HG03039 (cell line): ENCODE data around the gene MAL.
"Not testable (repeated sequence)": the region's sequence is repeated elsewhere in the genome, so short reads cannot be mapped to it uniquely, and the experiment has no call there.

Source experiments
- ATAC-seq: cut with Tn5 transposase; IDR thresholded peaks from one replicate; pipeline ENCODE4 v1.9.1; 2021; ENCODE audit warnings: mild to moderate bottlenecking, moderate library complexity; ENCODE audit not compliant: unreplicated experiment

The MAL gene

GRCh38 chr2:95032341-95032740 is 6.8 kb downstream of the MAL start:
- no peak for ATAC-seq

GRCh38 chr2:95032868-95033603 is 7.5 kb downstream of the MAL start:
- ATAC-seq, result no peak

GRCh38 chr2:95034221-95034620 is 8.7 kb downstream of the MAL start:
- ATAC-seq, result no peak

GRCh38 chr2:95034818-95035217 is 9.3 kb downstream of the MAL start:
- no peak for ATAC-seq

GRCh38 chr2:95036596-95037383 is 11.3 kb downstream of the MAL start:
- ATAC-seq, result no peak

- ATAC-seq, result no peak
Observed at GRCh38 chr2:95037384-95037839, 11.9 kb downstream of the MAL start.

GRCh38 chr2:95037841-95038585 is 12.5 kb downstream of the MAL start:
- ATAC-seq, result not testable (repeated sequence)

- ATAC-seq, result no peak
Observed at GRCh38 chr2:95038635-95039298, 13.3 kb downstream of the MAL start.

GRCh38 chr2:95039363-95039762 is 13.9 kb downstream of the MAL start:
- ATAC-seq, result no peak

GRCh38 chr2:95039978-95040377 is 14.5 kb downstream of the MAL start:
- ATAC-seq, result no peak

- ATAC-seq, result no peak
Observed at GRCh38 chr2:95040426-95040825, 14.9 kb downstream of the MAL start.

GRCh38 chr2:95041060-95041823 is 15.7 kb downstream of the MAL start:
- ATAC-seq, result peak; percentile 31

GRCh38 chr2:95041824-95042442 is 16.4 kb downstream of the MAL start:
- ATAC-seq, result peak; percentile 38

GRCh38 chr2:95042472-95043271 is 17.2 kb downstream of the MAL start:
- ATAC-seq, result no peak

- ATAC-seq, result no peak
Observed at GRCh38 chr2:95043300-95044093, 18.0 kb downstream of the MAL start.

- no peak for ATAC-seq
Observed at GRCh38 chr2:95044601-95045000, 19.1 kb downstream of the MAL start.

GRCh38 chr2:95046371-95047112 is 21.0 kb downstream of the MAL start:
- ATAC-seq, result no peak
